T-helper 2 cell treated with Interferon-gamma antibody and Interleukin-4, amounts not matched to agents 100 ng/mL and 5 ng/mL, for 36 hours (primary cell): ENCODE results near the gene TMOD1. TPM values are rescaled to one million over a fixed set of nuclear protein-coding genes. Genes with fewer than 3 reads are reported as not detected.

ENCODE experiments used
- intact Hi-C: fragments of 100-400 bp; cut with micrococcal nuclease; formaldehyde crosslinking; loops from one replicate; pipeline ENCODE4 v1.15.1; 2023
- total RNA-seq: library from RNA; stranded (reverse); gene quantifications from 2 replicates; pipeline ENCODE4 v1.2.3, GENCODE V29; 2022

Gene TMOD1
- total RNA-seq, 1 donor from 2014 or later = 0.68 TPM

GRCh38 chr9:97515662-97516061 lies 14.2 kb downstream of the TMOD1 start:
- intact Hi-C loops = no loop called here

- intact Hi-C loops = no loop called here
Measured at GRCh38 chr9:97516111-97516510, 14.6 kb downstream of the TMOD1 start.

- intact Hi-C loops = no loop called here
Measured at GRCh38 chr9:97517331-97518089, 16.0 kb downstream of the TMOD1 start.

GRCh38 chr9:97518166-97518908 lies 16.9 kb downstream of the TMOD1 start:
- intact Hi-C loops = no loop called here

- intact Hi-C loops = no loop called here
Measured at GRCh38 chr9:97518909-97519307, 17.4 kb downstream of the TMOD1 start.

GRCh38 chr9:97519441-97519970 lies 18.0 kb downstream of the TMOD1 start:
- intact Hi-C loops = no loop called here

- intact Hi-C loops = no loop called here
Measured at GRCh38 chr9:97521576-97522333, 20.3 kb downstream of the TMOD1 start.

- intact Hi-C loops = no loop called here
Measured at GRCh38 chr9:97524424-97524823, 23.0 kb downstream of the TMOD1 start.

GRCh38 chr9:97525451-97525850 lies 24.0 kb downstream of the TMOD1 start:
- intact Hi-C loops = no loop called here

GRCh38 chr9:97526895-97527575 lies 25.6 kb downstream of the TMOD1 start:
- intact Hi-C loops = no loop called here

- intact Hi-C loops = no loop called here
Measured at GRCh38 chr9:97527626-97528528, 26.4 kb downstream of the TMOD1 start.

GRCh38 chr9:97528529-97529230 lies 27.2 kb downstream of the TMOD1 start:
- intact Hi-C loops = no loop called here

GRCh38 chr9:97529363-97530076 lies 28.1 kb downstream of the TMOD1 start:
- intact Hi-C loops = no loop called here

- intact Hi-C loops = no loop called here
Measured at GRCh38 chr9:97531888-97532376, 30.5 kb downstream of the TMOD1 start.

GRCh38 chr9:97534185-97534584 lies 32.7 kb downstream of the TMOD1 start:
- intact Hi-C loops = no loop called here

GRCh38 chr9:97534961-97535594 lies 33.6 kb downstream of the TMOD1 start:
- intact Hi-C loops = no loop called here

GRCh38 chr9:97535771-97536170 lies 34.3 kb downstream of the TMOD1 start:
- intact Hi-C loops = no loop called here

- intact Hi-C loops = no loop called here
Measured at GRCh38 chr9:97536480-97536879, 35.0 kb downstream of the TMOD1 start.
